Neural progenitor cell (in vitro differentiated cells): ENCODE results near the gene CFAP68. TPM values are rescaled to one million over a fixed set of nuclear protein-coding genes. Genes with fewer than 3 reads are reported as not detected.

ENCODE experiments used
- DNase-seq: peaks from one replicate; pipeline ENCODE4 v3.0.0-alpha.2; 2016; ENCODE audit warnings: low spot score
- H2AFZ ChIP-seq: fragments of 200-600 bp; sonication (generic); replicated peaks from 2 replicates; pipeline ENCODE4 v1.6.1; 2016; ENCODE audit warnings: antibody characterized with exemption
- H3F3A ChIP-seq: fragments of 200-600 bp; sonication (generic); 2 replicates; pipeline ENCODE4 v1.6.1; 2016; ENCODE audit warnings: antibody characterized with exemption, low read depth
- H3K27ac ChIP-seq: fragments of 200-600 bp; sonication (generic); 2 replicates; pipeline ENCODE4 v1.5.1; 2016; ENCODE audit warnings: mild to moderate bottlenecking
- H3K27me3 ChIP-seq: fragments of 200-600 bp; sonication (generic); 2 replicates; pipeline ENCODE4 v1.6.1; 2016; ENCODE audit warnings: mild to moderate bottlenecking, moderate library complexity
- H3K36me3 ChIP-seq: fragments of 200-600 bp; sonication (generic); 2 replicates; pipeline ENCODE4 v1.5.1; 2016
- H3K4me1 ChIP-seq: fragments of 200-600 bp; sonication (generic); 2 replicates; pipeline ENCODE4 v1.6.1; 2016; ENCODE audit warnings: mixed run types
- H3K4me2 ChIP-seq: fragments of 200-600 bp; sonication (generic); 2 replicates; pipeline ENCODE4 v1.6.1; 2016
- H3K4me3 ChIP-seq: fragments of 200-600 bp; sonication (generic); 2 replicates; pipeline ENCODE4 v1.5.1; 2016
- H3K79me2 ChIP-seq: fragments of 200-600 bp; sonication (generic); 2 replicates; pipeline ENCODE4 v1.6.1; 2016; ENCODE audit warnings: low read depth
- H3K9ac ChIP-seq: fragments of 200-600 bp; sonication (generic); 2 replicates; pipeline ENCODE4 v1.6.1; 2016
- H3K9me3 ChIP-seq: fragments of 200-600 bp; sonication (generic); 2 replicates; pipeline ENCODE4 v1.5.1; 2016; ENCODE audit warnings: low read depth
- H4K20me1 ChIP-seq: fragments of 200-600 bp; sonication (generic); 2 replicates; pipeline ENCODE4 v1.6.1; 2016; ENCODE audit warnings: low read depth
- H3K27ac Mint-ChIP-seq: 3 replicates; pipeline ENCODE4 v1.8.0; 2021; ENCODE audit warnings: mixed read lengths
- H3K27me3 Mint-ChIP-seq: 2 replicates; pipeline ENCODE4 v1.8.0; 2022; ENCODE audit warnings: low read depth, mild to moderate bottlenecking, inconsistent platforms, moderate library complexity, mixed read lengths; ENCODE audit not compliant: insufficient read depth
- H3K36me3 Mint-ChIP-seq: 3 replicates; pipeline ENCODE4 v1.8.0; 2021; ENCODE audit warnings: mixed read lengths
- H3K4me1 Mint-ChIP-seq: 3 replicates; pipeline ENCODE4 v1.8.0; 2021; ENCODE audit warnings: mixed read lengths
- H3K4me3 Mint-ChIP-seq: 3 replicates; pipeline ENCODE4 v1.8.0; 2021; ENCODE audit warnings: mild to moderate bottlenecking, moderate library complexity, mixed read lengths
- H3K9me3 Mint-ChIP-seq: 3 replicates; pipeline ENCODE4 v1.8.0; 2020; ENCODE audit warnings: mixed read lengths
- CTCF ChIP-seq: fragments of 200-600 bp; sonication (generic); IDR thresholded peaks from 2 replicates; pipeline ENCODE4 v1.5.1; 2017; ENCODE audit warnings: antibody characterized with exemption, mild to moderate bottlenecking
- EZH2 ChIP-seq: fragments of 200-600 bp; sonication (generic); IDR thresholded peaks from 2 replicates; pipeline ENCODE4 v1.6.1; 2017; ENCODE audit warnings: antibody characterized with exemption, mild to moderate bottlenecking, moderate library complexity
- EZH2phosphoT487 ChIP-seq: fragments of 200-600 bp; sonication (generic); IDR thresholded peaks from 2 replicates; pipeline ENCODE4 v1.6.1; 2017; ENCODE audit warnings: antibody characterized with exemption
- total RNA-seq: library from RNA; depleted of rRNA; stranded (reverse); fragments of >200 nt; gene quantifications from 2 replicates; pipeline ENCODE4 v1.2.3, GENCODE V29; 2015; ENCODE audit warnings: low replicate concordance

The CFAP68 gene
- total RNA-seq, 1 donor from 2014 or later: 46.7 TPM

- Histone ChIP-seq H3K9ac (peak overlapping the region; percentile 49), H3K79me2 (peaks cover 7% of the 10 kb centered on the region), H3K4me3 (peak overlapping the region; percentile 85), H3K27ac (no peak overlapping the region), H3F3A (peaks cover 18% of the 10 kb centered on the region), H2AFZ (peak overlapping the region; percentile 80), H3K36me3 (peaks cover 7% of the 10 kb centered on the region), H3K9me3 (no peaks in the 10 kb centered on the region), H3K27me3 (no peaks in the 10 kb centered on the region), H3K4me2 (peak overlapping the region; percentile 86), H3K4me1 (no peaks in the 10 kb centered on the region), H4K20me1 (no peaks in the 10 kb centered on the region)
- H3K4me3 Mint-ChIP-seq: peak overlapping the region; percentile 96
- DNase-seq: no peak
- H3K36me3 Mint-ChIP-seq: peaks cover 11% of the 10 kb centered on the region
- no peaks in the 10 kb centered on the region for H3K9me3 Mint-ChIP-seq
- peak overlapping the region; percentile 88 for H3K27ac Mint-ChIP-seq
- TF ChIP-seq EZH2: no peak
- TF ChIP-seq EZH2phosphoT487: no peak
- TF ChIP-seq CTCF: no peak
- H3K4me1 Mint-ChIP-seq: peaks cover 19% of the 10 kb centered on the region
- H3K27me3 Mint-ChIP-seq: peaks cover 5% of the 10 kb centered on the region
Observed at GRCh38 chr11:111871693-111872161, 7.6 kb upstream of the CFAP68 start.

DNA sequence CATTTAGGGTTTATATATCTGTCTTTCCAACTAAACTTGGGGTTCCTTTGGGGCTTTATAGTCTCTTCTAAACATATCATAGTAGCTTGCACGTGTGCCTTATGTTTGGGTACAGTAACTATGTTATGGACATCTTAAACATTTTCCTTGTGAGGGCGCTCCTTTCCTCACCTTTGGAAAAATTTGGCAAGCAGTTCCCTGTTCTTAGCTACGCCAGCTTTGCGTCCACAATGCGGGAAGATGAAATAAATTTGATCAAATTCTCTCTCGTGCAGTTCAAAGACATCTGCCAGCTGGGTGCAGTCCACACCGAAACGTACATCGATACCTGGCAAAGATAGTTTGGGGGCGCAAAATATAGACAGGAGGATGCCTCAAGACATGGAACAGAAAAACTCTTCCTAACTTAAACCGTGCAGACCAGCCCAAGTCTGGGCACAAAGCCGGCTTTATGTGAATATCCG is 924 bp upstream of the CFAP68 start:
- Histone ChIP-seq H3K4me2 (peak overlapping the region; percentile 77), H2AFZ (peak overlapping the region; percentile 74), H3K9ac (peak overlapping the region; percentile 17), H3K36me3 (no peaks in the 10 kb centered on the region), H4K20me1 (no peaks in the 10 kb centered on the region), H3K79me2 (peaks cover 8% of the 10 kb centered on the region), H3F3A (peaks cover 14% of the 10 kb centered on the region), H3K27ac (peak overlapping the region; percentile 59), H3K4me3 (peak overlapping the region; percentile 73), H3K9me3 (no peaks in the 10 kb centered on the region), H3K27me3 (no peaks in the 10 kb centered on the region), H3K4me1 (peaks cover 7% of the 10 kb centered on the region)
- no peak for DNase-seq
- H3K9me3 Mint-ChIP-seq: no peaks in the 10 kb centered on the region
- H3K36me3 Mint-ChIP-seq: no peaks in the 10 kb centered on the region
- peaks cover 18% of the 10 kb centered on the region for H3K4me1 Mint-ChIP-seq
- peak overlapping the region; percentile 92 for H3K4me3 Mint-ChIP-seq
- TF ChIP-seq EZH2: no peak
- no peak for TF ChIP-seq CTCF
- no peak for TF ChIP-seq EZH2phosphoT487
- peaks cover 3% of the 10 kb centered on the region for H3K27me3 Mint-ChIP-seq
- H3K27ac Mint-ChIP-seq: peak overlapping the region; percentile 90

DNA sequence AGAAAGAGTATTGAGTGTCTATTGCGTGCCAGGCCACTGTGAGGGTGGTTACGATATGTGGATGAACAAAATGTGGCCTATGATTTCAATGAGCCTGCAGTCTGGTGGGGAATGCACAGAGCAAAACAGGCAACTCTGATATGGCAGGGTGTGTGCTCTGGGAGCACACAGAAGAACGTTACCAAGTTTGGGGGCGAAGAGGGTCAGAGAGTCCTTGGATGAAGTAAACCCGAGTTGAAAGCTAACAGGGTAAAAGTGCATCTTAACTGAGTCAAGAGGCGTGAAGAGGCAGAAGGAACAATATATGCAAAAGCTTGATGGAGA is 258 bp downstream of the CFAP68 start:
- DNase-seq: no peak
- H3K27ac ChIP-seq: peak overlapping the region; percentile 90
- peak overlapping the region; percentile 73 for H3K4me3 ChIP-seq
- H2AFZ ChIP-seq: peak overlapping the region; percentile 88
- TF ChIP-seq EZH2 (no peak), CTCF (no peak), EZH2phosphoT487 (no peak)
- H3K36me3 ChIP-seq: no peaks in the 10 kb centered on the region
- no peaks in the 10 kb centered on the region for H3K27me3 ChIP-seq
- peaks cover 14% of the 10 kb centered on the region for H3F3A ChIP-seq
- Mint-ChIP-seq H3K4me3 (peak overlapping the region; percentile 92), H3K27ac (peak overlapping the region; percentile 97), H3K9me3 (no peaks in the 10 kb centered on the region), H3K27me3 (peaks cover 3% of the 10 kb centered on the region), H3K36me3 (no peaks in the 10 kb centered on the region), H3K4me1 (peaks cover 18% of the 10 kb centered on the region)
- H3K4me2 ChIP-seq: peak overlapping the region; percentile 89
- peak overlapping the region; percentile 71 for H3K9ac ChIP-seq
- peaks cover 8% of the 10 kb centered on the region for H3K79me2 ChIP-seq
- no peaks in the 10 kb centered on the region for H3K9me3 ChIP-seq
- H3K4me1 ChIP-seq: peaks cover 7% of the 10 kb centered on the region
- no peaks in the 10 kb centered on the region for H4K20me1 ChIP-seq
